HEK293 (cell line): ENCODE measurements around the gene DMD.

Source experiments
- CTCF ChIA-PET: fragments of 350-600 bp; formaldehyde crosslinking; extraction: SDS; loops from one replicate; lab custom pipeline; 2021; ENCODE audit warnings: antibody characterized with exemption; lab: Yijun Ruan, JAX
- POLR2A ChIA-PET: fragments of 300-600 bp; formaldehyde crosslinking; extraction: SDS; loops from one replicate; lab custom pipeline; 2020; ENCODE audit warnings: antibody characterized with exemption, inconsistent platforms; lab: Yijun Ruan, JAX
- H3K27ac ChIP-seq: fragments of 200-500 bp; sonication (Bioruptor generic); 2 replicates; pipeline ENCODE4 v1.5.1; 2014; ENCODE audit warnings: low read depth, low read length, control low read depth, inconsistent platforms; ENCODE audit errors: extremely low read depth
- H3K36me3 ChIP-seq, 2 experiments: fragments of 200-500 bp in 1 of 2; sonication (Bioruptor generic) in 1 of 2; 1 replicate in 1 of 2; 2 replicates in 1 of 2; pipeline ENCODE4 v1.5.1; 2014 to 2017; ENCODE audit warnings: inconsistent platforms in 2 of 2, low read length in 2 of 2; ENCODE audit not compliant: control insufficient read depth in 2 of 2, insufficient read depth in 1 of 2
- H3K4me1 ChIP-seq: fragments of 200-500 bp; sonication (Bioruptor generic); 2 replicates; pipeline ENCODE4 v1.5.1; 2014; ENCODE audit warnings: mild to moderate bottlenecking, low read length, inconsistent platforms; ENCODE audit not compliant: control insufficient read depth, insufficient read depth
- H3K4me3 ChIP-seq: 2 replicates; pipeline ENCODE4 v1.5.1; 2011; ENCODE audit warnings: low read depth, mild to moderate bottlenecking, control low read depth, low read length, moderate library complexity
- H3K9me3 ChIP-seq: fragments of 200-500 bp; sonication (Bioruptor generic); 2 replicates; pipeline ENCODE4 v1.5.1; 2014; ENCODE audit warnings: low read depth, low read length, inconsistent platforms; ENCODE audit not compliant: control insufficient read depth, insufficient read depth
- GLI2 ChIP-seq: fragments of 450-650 bp; formaldehyde crosslinking; IDR thresholded peaks from 2 replicates; pipeline ENCODE4; 2017; ENCODE audit warnings: missing biosample characterization, missing genetic modification characterization, low read depth, borderline replicate concordance
- KLF1 ChIP-seq: fragments of 450-650 bp; formaldehyde crosslinking; IDR thresholded peaks from 2 replicates; pipeline ENCODE4 v1.5.1; 2016; ENCODE audit warnings: missing biosample characterization, missing genetic modification characterization
- OSR2 ChIP-seq: fragments of 450-650 bp; formaldehyde crosslinking; IDR thresholded peaks from 2 replicates; pipeline ENCODE4 v1.5.1; 2016; ENCODE audit warnings: missing biosample characterization, missing genetic modification characterization
- TCF7L2 ChIP-seq: IDR thresholded peaks from 2 replicates; pipeline ENCODE4 v1.6.1; 2011; ENCODE audit warnings: low read depth, mild to moderate bottlenecking, inconsistent platforms, low read length, moderate library complexity, borderline replicate concordance
- TRIM28 ChIP-seq: IDR thresholded peaks from 2 replicates; pipeline ENCODE4 v1.6.1; 2011; ENCODE audit warnings: low read length, control low read depth, borderline replicate concordance
- ZBTB17 ChIP-seq: fragments of 450-650 bp; formaldehyde crosslinking; IDR thresholded peaks from 2 replicates; pipeline ENCODE4 v1.5.1; 2016; ENCODE audit warnings: missing biosample characterization, missing genetic modification characterization
- ZBTB20 ChIP-seq: fragments of 450-650 bp; formaldehyde crosslinking; IDR thresholded peaks from 2 replicates; pipeline ENCODE4 v1.5.1; 2016; ENCODE audit warnings: missing biosample characterization, missing genetic modification characterization
- ZNF169 ChIP-seq: fragments of 450-650 bp; formaldehyde crosslinking; IDR thresholded peaks from 2 replicates; pipeline ENCODE4 v1.5.1; 2016; ENCODE audit warnings: missing biosample characterization, missing genetic modification characterization
- ZNF19 ChIP-seq: fragments of 450-650 bp; formaldehyde crosslinking; IDR thresholded peaks from 2 replicates; pipeline ENCODE4; 2016; ENCODE audit warnings: missing biosample characterization, missing genetic modification characterization, low read depth
- ZNF341 ChIP-seq: fragments of 450-650 bp; formaldehyde crosslinking; IDR thresholded peaks from 2 replicates; pipeline ENCODE4; 2016; ENCODE audit warnings: low read depth, missing biosample characterization, missing genetic modification characterization
- ZNF391 ChIP-seq: fragments of 450-650 bp; formaldehyde crosslinking; IDR thresholded peaks from 2 replicates; pipeline ENCODE4 v1.5.1; 2016; ENCODE audit warnings: low read depth, missing biosample characterization, missing genetic modification characterization, borderline replicate concordance
- ZNF416 ChIP-seq: fragments of 450-650 bp; formaldehyde crosslinking; IDR thresholded peaks from 2 replicates; pipeline ENCODE4 v1.5.1; 2016; ENCODE audit warnings: missing biosample characterization, missing genetic modification characterization
- ZNF433 ChIP-seq: fragments of 450-650 bp; formaldehyde crosslinking; IDR thresholded peaks from 2 replicates; pipeline ENCODE4 v1.5.1; 2016; ENCODE audit warnings: missing biosample characterization, missing genetic modification characterization, low read depth
- ZNF585B ChIP-seq: fragments of 450-650 bp; formaldehyde crosslinking; IDR thresholded peaks from 2 replicates; pipeline ENCODE4 v1.5.1; 2016; ENCODE audit warnings: missing biosample characterization, missing genetic modification characterization
- ZNF623 ChIP-seq: fragments of 450-650 bp; formaldehyde crosslinking; IDR thresholded peaks from 2 replicates; pipeline ENCODE4 v1.5.1; 2016; ENCODE audit warnings: missing biosample characterization, missing genetic modification characterization
- ZNF660 ChIP-seq: fragments of 450-650 bp; IDR thresholded peaks from 2 replicates; pipeline ENCODE4 v1.5.1; 2018; ENCODE audit warnings: missing biosample characterization, mild to moderate bottlenecking, missing genetic modification characterization
- ZNF843 ChIP-seq: fragments of 450-650 bp; formaldehyde crosslinking; IDR thresholded peaks from 2 replicates; pipeline ENCODE4 v1.5.1; 2016; ENCODE audit warnings: missing biosample characterization, missing genetic modification characterization
- TF ChIP-seq, protein P1 (sequence below): fragments of 450-650 bp; formaldehyde crosslinking; IDR thresholded peaks from 2 replicates; pipeline ENCODE4 v1.5.1; 2016; ENCODE audit warnings: missing biosample characterization, missing genetic modification characterization, borderline replicate concordance
- TF ChIP-seq, protein P2 (sequence below): fragments of 450-650 bp; formaldehyde crosslinking; IDR thresholded peaks from 2 replicates; pipeline ENCODE4 v1.5.1; 2016; ENCODE audit warnings: missing biosample characterization, missing genetic modification characterization
- TF ChIP-seq, protein P3 (sequence below): IDR thresholded peaks from 2 replicates; pipeline ENCODE4 v1.6.1; 2011; ENCODE audit warnings: mild to moderate bottlenecking, low read depth, low read length, borderline replicate concordance
- TF ChIP-seq, protein P4 (sequence below): fragments of 450-650 bp; formaldehyde crosslinking; conservative IDR thresholded peaks from 2 replicates; pipeline ENCODE4 v1.5.1; 2016; ENCODE audit warnings: low read depth, missing biosample characterization, missing genetic modification characterization
- TF ChIP-seq, protein P5 (sequence below): fragments of 450-650 bp; formaldehyde crosslinking; IDR thresholded peaks from 2 replicates; pipeline ENCODE4 v1.5.1; 2017; ENCODE audit warnings: missing biosample characterization, missing genetic modification characterization

DMD gene

DNA sequence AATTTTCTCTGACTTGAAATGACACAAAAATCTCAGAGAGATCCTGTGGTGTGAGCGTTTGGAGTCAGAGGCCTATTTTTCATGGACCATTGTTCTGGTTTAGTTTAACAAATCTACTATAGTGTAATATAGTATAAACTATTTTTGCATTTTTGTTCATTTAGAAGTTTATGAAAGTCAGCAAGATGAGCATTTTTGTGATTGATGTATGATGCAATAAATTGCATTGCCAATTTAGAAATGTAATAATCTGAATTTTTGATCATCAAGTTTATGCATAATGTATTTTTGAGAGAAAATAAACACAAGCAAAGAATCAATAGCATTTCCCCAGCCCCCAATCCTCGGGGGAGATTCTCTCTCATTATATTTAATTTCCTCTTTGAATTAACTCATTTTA lies 1620.0 kb downstream of the DMD start:
- Histone ChIP-seq H3K4me1 (peaks cover 13% of the 10 kb centered on the region), H3K4me3 (no peak overlapping the region), H3K9me3 (no peaks in the 10 kb centered on the region), H3K27ac (0 out of 2 replicates have a peak overlapping the region, but pooled peaks have one; percentile 78), H3K36me3 (no peaks in the 10 kb centered on the region)
- no peak for TF ChIP-seq ZBTB20 (tag by site-specific recombination)
- TF ChIP-seq ZNF843, result no peak
- no peak for TF ChIP-seq ZNF341
- no peak for TF ChIP-seq ZNF169 (tag by site-specific recombination)
- TF ChIP-seq ZNF433 (tag by site-specific recombination), result no peak
- no peak for TF ChIP-seq KLF1 (tag by site-specific recombination)
- no peak for TF ChIP-seq GLI2
- TF ChIP-seq OSR2, result no peak
- no peak for TF ChIP-seq ZNF416 (tag by site-specific recombination)
- no peak for TF ChIP-seq ZNF391 (tag by site-specific recombination)
- TF ChIP-seq ZNF585B (tag by site-specific recombination), result no peak
- TF ChIP-seq, protein P1, sequence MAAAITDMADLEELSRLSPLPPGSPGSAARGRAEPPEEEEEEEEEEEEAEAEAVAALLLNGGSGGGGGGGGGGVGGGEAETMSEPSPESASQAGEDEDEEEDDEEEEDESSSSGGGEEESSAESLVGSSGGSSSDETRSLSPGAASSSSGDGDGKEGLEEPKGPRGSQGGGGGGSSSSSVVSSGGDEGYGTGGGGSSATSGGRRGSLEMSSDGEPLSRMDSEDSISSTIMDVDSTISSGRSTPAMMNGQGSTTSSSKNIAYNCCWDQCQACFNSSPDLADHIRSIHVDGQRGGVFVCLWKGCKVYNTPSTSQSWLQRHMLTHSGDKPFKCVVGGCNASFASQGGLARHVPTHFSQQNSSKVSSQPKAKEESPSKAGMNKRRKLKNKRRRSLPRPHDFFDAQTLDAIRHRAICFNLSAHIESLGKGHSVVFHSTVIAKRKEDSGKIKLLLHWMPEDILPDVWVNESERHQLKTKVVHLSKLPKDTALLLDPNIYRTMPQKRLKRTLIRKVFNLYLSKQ (tag by site-specific recombination), result no peak
- TF ChIP-seq, protein P2, sequence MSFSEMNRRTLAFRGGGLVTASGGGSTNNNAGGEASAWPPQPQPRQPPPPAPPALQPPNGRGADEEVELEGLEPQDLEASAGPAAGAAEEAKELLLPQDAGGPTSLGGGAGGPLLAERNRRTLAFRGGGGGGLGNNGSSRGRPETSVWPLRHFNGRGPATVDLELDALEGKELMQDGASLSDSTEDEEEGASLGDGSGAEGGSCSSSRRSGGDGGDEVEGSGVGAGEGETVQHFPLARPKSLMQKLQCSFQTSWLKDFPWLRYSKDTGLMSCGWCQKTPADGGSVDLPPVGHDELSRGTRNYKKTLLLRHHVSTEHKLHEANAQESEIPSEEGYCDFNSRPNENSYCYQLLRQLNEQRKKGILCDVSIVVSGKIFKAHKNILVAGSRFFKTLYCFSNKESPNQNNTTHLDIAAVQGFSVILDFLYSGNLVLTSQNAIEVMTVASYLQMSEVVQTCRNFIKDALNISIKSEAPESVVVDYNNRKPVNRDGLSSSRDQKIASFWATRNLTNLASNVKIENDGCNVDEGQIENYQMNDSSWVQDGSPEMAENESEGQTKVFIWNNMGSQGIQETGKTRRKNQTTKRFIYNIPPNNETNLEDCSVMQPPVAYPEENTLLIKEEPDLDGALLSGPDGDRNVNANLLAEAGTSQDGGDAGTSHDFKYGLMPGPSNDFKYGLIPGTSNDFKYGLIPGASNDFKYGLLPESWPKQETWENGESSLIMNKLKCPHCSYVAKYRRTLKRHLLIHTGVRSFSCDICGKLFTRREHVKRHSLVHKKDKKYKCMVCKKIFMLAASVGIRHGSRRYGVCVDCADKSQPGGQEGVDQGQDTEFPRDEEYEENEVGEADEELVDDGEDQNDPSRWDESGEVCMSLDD (tag by site-specific recombination), result no peak
- POLR2A ChIA-PET, result no interaction called here
- CTCF ChIA-PET, result no interaction called here

DNA sequence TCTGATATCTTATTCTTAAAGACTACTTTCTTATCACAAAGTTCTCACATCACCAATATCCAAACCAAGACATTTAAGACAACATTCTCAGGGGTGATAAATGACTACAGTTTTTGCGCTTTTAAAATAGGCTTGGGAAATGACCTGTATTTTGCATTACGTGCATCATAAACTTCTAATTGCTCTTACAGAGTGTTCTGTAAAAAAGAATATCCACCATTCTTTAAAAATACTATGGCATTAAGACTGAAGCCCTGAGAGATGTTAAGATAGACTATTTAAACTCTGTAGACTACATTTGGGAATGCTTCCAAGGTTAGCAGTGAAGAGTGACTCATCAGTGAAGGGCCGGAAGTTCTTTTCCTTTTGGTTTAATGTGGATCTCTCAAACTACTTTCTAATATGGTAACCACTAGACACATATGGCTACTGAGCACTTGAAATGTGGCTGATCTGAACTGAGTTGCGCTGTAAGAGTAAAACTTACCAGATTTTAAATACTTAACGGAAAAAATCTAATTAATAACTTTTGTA lies 1620.7 kb downstream of the DMD start:
- H3K4me3 ChIP-seq, result no peak overlapping the region
- peak overlapping the region; percentile 78 for H3K27ac ChIP-seq
- POLR2A ChIA-PET, result no interaction called here
- H3K9me3 ChIP-seq, result no peaks in the 10 kb centered on the region
- CTCF ChIA-PET, result no interaction called here
- H3K4me1 ChIP-seq, result peaks cover 13% of the 10 kb centered on the region
- TF ChIP-seq ZNF623, result no peak
- TF ChIP-seq, protein P3, sequence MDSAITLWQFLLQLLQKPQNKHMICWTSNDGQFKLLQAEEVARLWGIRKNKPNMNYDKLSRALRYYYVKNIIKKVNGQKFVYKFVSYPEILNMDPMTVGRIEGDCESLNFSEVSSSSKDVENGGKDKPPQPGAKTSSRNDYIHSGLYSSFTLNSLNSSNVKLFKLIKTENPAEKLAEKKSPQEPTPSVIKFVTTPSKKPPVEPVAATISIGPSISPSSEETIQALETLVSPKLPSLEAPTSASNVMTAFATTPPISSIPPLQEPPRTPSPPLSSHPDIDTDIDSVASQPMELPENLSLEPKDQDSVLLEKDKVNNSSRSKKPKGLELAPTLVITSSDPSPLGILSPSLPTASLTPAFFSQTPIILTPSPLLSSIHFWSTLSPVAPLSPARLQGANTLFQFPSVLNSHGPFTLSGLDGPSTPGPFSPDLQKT, result peak; percentile 49; the same call in 1 of the 2 replicates
- TF ChIP-seq, protein P4, sequence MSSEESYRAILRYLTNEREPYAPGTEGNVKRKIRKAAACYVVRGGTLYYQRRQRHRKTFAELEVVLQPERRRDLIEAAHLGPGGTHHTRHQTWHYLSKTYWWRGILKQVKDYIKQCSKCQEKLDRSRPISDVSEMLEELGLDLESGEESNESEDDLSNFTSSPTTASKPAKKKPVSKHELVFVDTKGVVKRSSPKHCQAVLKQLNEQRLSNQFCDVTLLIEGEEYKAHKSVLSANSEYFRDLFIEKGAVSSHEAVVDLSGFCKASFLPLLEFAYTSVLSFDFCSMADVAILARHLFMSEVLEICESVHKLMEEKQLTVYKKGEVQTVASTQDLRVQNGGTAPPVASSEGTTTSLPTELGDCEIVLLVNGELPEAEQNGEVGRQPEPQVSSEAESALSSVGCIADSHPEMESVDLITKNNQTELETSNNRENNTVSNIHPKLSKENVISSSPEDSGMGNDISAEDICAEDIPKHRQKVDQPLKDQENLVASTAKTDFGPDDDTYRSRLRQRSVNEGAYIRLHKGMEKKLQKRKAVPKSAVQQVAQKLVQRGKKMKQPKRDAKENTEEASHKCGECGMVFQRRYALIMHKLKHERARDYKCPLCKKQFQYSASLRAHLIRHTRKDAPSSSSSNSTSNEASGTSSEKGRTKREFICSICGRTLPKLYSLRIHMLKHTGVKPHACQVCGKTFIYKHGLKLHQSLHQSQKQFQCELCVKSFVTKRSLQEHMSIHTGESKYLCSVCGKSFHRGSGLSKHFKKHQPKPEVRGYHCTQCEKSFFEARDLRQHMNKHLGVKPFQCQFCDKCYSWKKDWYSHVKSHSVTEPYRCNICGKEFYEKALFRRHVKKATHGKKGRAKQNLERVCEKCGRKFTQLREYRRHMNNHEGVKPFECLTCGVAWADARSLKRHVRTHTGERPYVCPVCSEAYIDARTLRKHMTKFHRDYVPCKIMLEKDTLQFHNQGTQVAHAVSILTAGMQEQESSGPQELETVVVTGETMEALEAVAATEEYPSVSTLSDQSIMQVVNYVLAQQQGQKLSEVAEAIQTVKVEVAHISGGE (tag by site-specific recombination), result no peak
- peak; percentile 62; the same call in 1 of the 2 replicates for TF ChIP-seq TRIM28
- peak; percentile 38; the same call in 1 of the 2 replicates for TF ChIP-seq TCF7L2
- 0 out of 2 replicates have a peak, but pooled peaks have one; percentile 45 for TF ChIP-seq ZNF660
- no peak for TF ChIP-seq ZNF19
- no peak for TF ChIP-seq KLF1 (tag by site-specific recombination)
- TF ChIP-seq, protein P5, sequence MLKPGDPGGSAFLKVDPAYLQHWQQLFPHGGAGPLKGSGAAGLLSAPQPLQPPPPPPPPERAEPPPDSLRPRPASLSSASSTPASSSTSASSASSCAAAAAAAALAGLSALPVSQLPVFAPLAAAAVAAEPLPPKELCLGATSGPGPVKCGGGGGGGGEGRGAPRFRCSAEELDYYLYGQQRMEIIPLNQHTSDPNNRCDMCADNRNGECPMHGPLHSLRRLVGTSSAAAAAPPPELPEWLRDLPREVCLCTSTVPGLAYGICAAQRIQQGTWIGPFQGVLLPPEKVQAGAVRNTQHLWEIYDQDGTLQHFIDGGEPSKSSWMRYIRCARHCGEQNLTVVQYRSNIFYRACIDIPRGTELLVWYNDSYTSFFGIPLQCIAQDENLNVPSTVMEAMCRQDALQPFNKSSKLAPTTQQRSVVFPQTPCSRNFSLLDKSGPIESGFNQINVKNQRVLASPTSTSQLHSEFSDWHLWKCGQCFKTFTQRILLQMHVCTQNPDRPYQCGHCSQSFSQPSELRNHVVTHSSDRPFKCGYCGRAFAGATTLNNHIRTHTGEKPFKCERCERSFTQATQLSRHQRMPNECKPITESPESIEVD (tag by site-specific recombination), result peak; percentile 53; the same call in 1 of the 2 replicates
- no peak for TF ChIP-seq ZBTB17 (tag by site-specific recombination)
- TF ChIP-seq OSR2, result peak; percentile 64
- H3K36me3 ChIP-seq, result no peaks in the 10 kb centered on the region
